Smooth muscle cell (in vitro differentiated cells): ENCODE results near the gene SPSB2. TPM values are rescaled to one million over a fixed set of nuclear protein-coding genes. Genes with fewer than 3 reads are reported as not detected.

Source experiments
- DNase-seq: peaks from one replicate; lab custom pipeline; 2025; ENCODE audit not compliant: unreplicated experiment; lab: John Stamatoyannopoulos, UW
- H2AFZ ChIP-seq: fragments of 200-600 bp; sonication (generic); 2 replicates; pipeline ENCODE4 v1.6.0; 2016; ENCODE audit warnings: antibody characterized with exemption, low read depth, mild to moderate bottlenecking
- H3F3A ChIP-seq: fragments of 200-600 bp; sonication (generic); 2 replicates; pipeline ENCODE4 v1.6.0; 2017; ENCODE audit warnings: antibody characterized with exemption, low read depth
- H3K27ac ChIP-seq: fragments of 200-600 bp; sonication (generic); 2 replicates; pipeline ENCODE4 v1.5.1; 2016; ENCODE audit warnings: low read depth, mild to moderate bottlenecking
- H3K27me3 ChIP-seq: fragments of 200-600 bp; sonication (generic); 2 replicates; pipeline ENCODE4 v1.6.1; 2016; ENCODE audit warnings: low read depth, mild to moderate bottlenecking
- H3K36me3 ChIP-seq: fragments of 200-600 bp; sonication (generic); 2 replicates; pipeline ENCODE4 v1.5.1; 2016; ENCODE audit warnings: low read depth
- H3K4me1 ChIP-seq: fragments of 200-600 bp; sonication (generic); 2 replicates; pipeline ENCODE4 v1.5.1; 2016; ENCODE audit warnings: low read depth
- H3K4me2 ChIP-seq: fragments of 200-600 bp; sonication (generic); 2 replicates; pipeline ENCODE4 v1.6.0; 2016; ENCODE audit warnings: mild to moderate bottlenecking
- H3K4me3 ChIP-seq: fragments of 200-600 bp; sonication (generic); 2 replicates; pipeline ENCODE4 v1.5.1; 2016; ENCODE audit warnings: mild to moderate bottlenecking
- H3K79me2 ChIP-seq: fragments of 200-600 bp; sonication (generic); 2 replicates; pipeline ENCODE4 v1.6.0; 2016; ENCODE audit warnings: low read depth, mild to moderate bottlenecking
- H3K9ac ChIP-seq: fragments of 200-600 bp; sonication (generic); 2 replicates; pipeline ENCODE4 v1.6.0; 2016; ENCODE audit warnings: low read depth
- H3K9me3 ChIP-seq: fragments of 200-600 bp; sonication (generic); replicated peaks from 2 replicates; pipeline ENCODE4 v1.5.1; 2016; ENCODE audit warnings: low read depth
- H4K20me1 ChIP-seq: fragments of 200-600 bp; sonication (generic); 2 replicates; pipeline ENCODE4 v1.6.0; 2016; ENCODE audit warnings: low read depth
- CTCF ChIP-seq: fragments of 200-600 bp; sonication (generic); IDR thresholded peaks from 2 replicates; pipeline ENCODE4 v1.5.1; 2017; ENCODE audit warnings: borderline replicate concordance, mild to moderate bottlenecking, antibody characterized with exemption; ENCODE audit not compliant: insufficient read depth, poor library complexity, severe bottlenecking
- WGBS: methylation state at CpG from one replicate; pipeline ENCODE4 v1.1.7; 2016; ENCODE audit warnings: low lambda C conversion rate; 5-methylcytosine and 5-hydroxymethylcytosine counted together
- polyA plus RNA-seq: library from polyadenylated mRNA; unstranded; fragments of >200 nt; fragmentation: Nextera tagmentation; extraction: Ambion mirVana; gene quantifications from 2 replicates; pipeline ENCODE4 v1.2.1, GENCODE V29; 2016
- total RNA-seq: library from RNA; depleted of rRNA; stranded (reverse); fragments of >200 nt; gene quantifications from 2 replicates; pipeline ENCODE4 v1.2.3, GENCODE V29; 2014

Gene SPSB2
- total RNA-seq = 2.3 and 2.5 TPM in 2 replicates
- polyA plus RNA-seq = 5.9 and 7.9 TPM in 2 replicates

- no peaks in the 10 kb centered on the region for H3K27me3 ChIP-seq
- under 1% methylated on average over 62 of the region's 66 CpGs for WGBS
- peak; percentile 91 for DNase-seq
- TF ChIP-seq CTCF = no peak
- H3K4me1 ChIP-seq = peaks cover 8% of the 10 kb centered on the region
- H3K9ac ChIP-seq = peak within 1 kb of the TSS; percentile 72
- H3K9me3 ChIP-seq = no peaks in the 10 kb centered on the region
- peaks cover 34% of the 10 kb centered on the region for H3F3A ChIP-seq
- H4K20me1 ChIP-seq = peaks cover 38% of the 10 kb centered on the region
- peak within 1 kb of the TSS; percentile 80 for H3K4me3 ChIP-seq
- peak within 1 kb of the TSS; percentile 100 for H3K4me2 ChIP-seq
- H3K36me3 ChIP-seq = no peaks in the 10 kb centered on the region
- H2AFZ ChIP-seq = no peak within 1 kb of the TSS
- H3K79me2 ChIP-seq = peaks cover 10% of the 10 kb centered on the region
- H3K27ac ChIP-seq = peak within 1 kb of the TSS; percentile 67
Measured at GRCh38 chr12:6873094-6874014, at the start of gene SPSB2. Gene SPSB2 (minus strand): TSS chr12:6873303. CDS start chr12:6872901, 402 bp downstream.

- Histone ChIP-seq H4K20me1 (peaks cover 17% of the 10 kb centered on the region), H3K9me3 (no peaks in the 10 kb centered on the region), H3K27ac (no peak overlapping the region), H3K4me2 (no peak overlapping the region), H3K27me3 (no peaks in the 10 kb centered on the region), H2AFZ (no peak overlapping the region), H3K9ac (no peak overlapping the region), H3K36me3 (no peaks in the 10 kb centered on the region), H3K4me3 (no peak overlapping the region), H3F3A (peaks cover 16% of the 10 kb centered on the region), H3K4me1 (peaks cover 29% of the 10 kb centered on the region), H3K79me2 (peaks cover 5% of the 10 kb centered on the region)
- no peak for DNase-seq
- WGBS = 93% methylated on average over 9 of the region's 9 CpGs
- no peak for TF ChIP-seq CTCF
Measured at GRCh38 chr12:6921996-6922946, 49.2 kb upstream of the SPSB2 start.

- no peaks in the 10 kb centered on the region for H3K27me3 ChIP-seq
- H3K4me3 ChIP-seq = no peak overlapping the region
- no peaks in the 10 kb centered on the region for H3K9me3 ChIP-seq
- no peaks in the 10 kb centered on the region for H3K79me2 ChIP-seq
- H2AFZ ChIP-seq = no peak overlapping the region
- no peak for DNase-seq
- 97% methylated on average over 7 of the region's 7 CpGs for WGBS
- no peaks in the 10 kb centered on the region for H3K36me3 ChIP-seq
- H4K20me1 ChIP-seq = peaks cover 25% of the 10 kb centered on the region
- H3K27ac ChIP-seq = no peak overlapping the region
- H3K4me1 ChIP-seq = peaks cover 22% of the 10 kb centered on the region
- H3K9ac ChIP-seq = no peak overlapping the region
- H3K4me2 ChIP-seq = no peak overlapping the region
- H3F3A ChIP-seq = peaks cover 12% of the 10 kb centered on the region
- no peak for TF ChIP-seq CTCF
Measured at GRCh38 chr12:6921539-6921938, 48.4 kb upstream of the SPSB2 start.
